ENCODE data around the gene MS4A3.

The MS4A3 gene

DNA sequence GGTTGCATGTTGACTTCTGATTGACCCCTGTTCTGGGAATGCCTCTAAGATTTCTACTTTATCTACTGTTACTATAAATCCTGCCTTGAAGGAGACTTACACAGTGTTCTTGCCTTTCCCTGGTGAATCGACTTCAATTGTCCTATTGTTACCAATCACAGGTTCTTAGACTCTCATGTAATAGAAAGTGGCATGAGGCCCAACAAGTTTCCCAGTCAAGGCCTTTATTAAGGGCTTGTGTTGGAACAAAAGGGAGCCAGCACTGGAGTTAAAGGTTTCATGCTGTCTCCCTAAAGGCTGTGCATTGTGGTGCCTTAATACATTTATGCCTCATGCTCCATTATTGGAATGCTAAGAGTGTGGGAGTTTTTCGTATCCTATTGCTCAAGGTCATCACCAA is 55.3 kb downstream of the MS4A3 start:
- TF ChIP-seq EZH2 (IDR thresholded peaks at IDR 0.05) (no peak), FOXP2 (optimal IDR thresholded peaks at IDR 0.05; ENCODE audit: control extremely low read depth, extremely low read length, insufficient read depth) (no peak), POLR2AphosphoS5 (IDR thresholded peaks at IDR 0.05; ENCODE audit: borderline replicate concordance, low read depth, low read length) (no peak)
- no peaks in the 10 kb centered on the region for H3K9me3 ChIP-seq (ENCODE audit: low read depth, low read length)
- H3K4me3 ChIP-seq = no peak overlapping the region
- no peak overlapping the region for H3K27ac ChIP-seq
- DNase-seq (ENCODE audit: low read depth, low spot score) = no peak
- H3K36me3 ChIP-seq (ENCODE audit: insufficient read depth, low read length) = no peaks in the 10 kb centered on the region
- no peak overlapping the region for H3K9ac ChIP-seq (ENCODE audit: insufficient read length)

DNA sequence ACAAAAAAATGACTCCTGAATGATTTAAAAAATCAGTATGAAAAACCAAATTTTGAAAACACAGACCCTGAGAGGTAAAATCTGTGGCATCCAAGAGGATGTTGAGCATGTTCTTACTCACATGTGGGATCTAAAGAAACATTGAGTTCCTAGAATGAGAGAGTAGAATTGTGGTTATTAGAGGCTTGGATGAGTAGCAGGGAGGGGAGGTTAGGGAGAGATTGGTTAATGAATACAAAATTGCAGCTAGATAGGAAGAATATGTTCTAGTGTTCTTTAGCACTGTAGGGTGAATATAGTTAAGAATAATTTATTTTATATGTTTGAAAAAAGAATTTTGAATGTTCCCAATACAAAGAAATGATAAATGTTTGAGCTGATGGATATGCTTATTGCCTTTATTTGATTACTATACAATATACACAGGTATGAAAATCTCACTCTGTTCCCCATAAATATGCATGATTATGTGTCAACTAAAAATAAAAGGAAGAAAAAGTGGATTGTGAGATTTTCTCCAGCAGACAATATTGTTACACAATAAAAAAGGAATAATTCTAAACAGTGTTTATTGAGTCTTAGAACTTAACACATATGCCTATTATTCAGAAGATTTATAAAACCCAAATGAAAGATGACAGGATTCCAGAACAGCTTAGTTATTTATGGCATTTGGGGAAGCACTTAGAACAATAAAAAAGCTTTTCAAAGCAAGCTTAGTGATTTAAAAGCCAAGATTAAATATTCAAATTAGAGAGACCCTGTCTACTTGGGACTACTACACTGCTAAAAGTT is 60.7 kb downstream of the MS4A3 start:
- Histone ChIP-seq H3K4me3 (no peak overlapping the region), H3K9ac (ENCODE audit: insufficient read length) (no peak overlapping the region), H3K36me3 (ENCODE audit: insufficient read depth, low read length) (no peaks in the 10 kb centered on the region), H3K9me3 (ENCODE audit: low read depth, low read length) (no peaks in the 10 kb centered on the region), H3K27ac (no peak overlapping the region)
- DNase-seq (ENCODE audit: low read depth, low spot score) = no peak
- TF ChIP-seq FOXP2 (optimal IDR thresholded peaks at IDR 0.05; ENCODE audit: control extremely low read depth, extremely low read length, insufficient read depth) (no peak), POLR2AphosphoS5 (IDR thresholded peaks at IDR 0.05; ENCODE audit: borderline replicate concordance, low read depth, low read length) (no peak), EZH2 (IDR thresholded peaks at IDR 0.05) (no peak)

DNA sequence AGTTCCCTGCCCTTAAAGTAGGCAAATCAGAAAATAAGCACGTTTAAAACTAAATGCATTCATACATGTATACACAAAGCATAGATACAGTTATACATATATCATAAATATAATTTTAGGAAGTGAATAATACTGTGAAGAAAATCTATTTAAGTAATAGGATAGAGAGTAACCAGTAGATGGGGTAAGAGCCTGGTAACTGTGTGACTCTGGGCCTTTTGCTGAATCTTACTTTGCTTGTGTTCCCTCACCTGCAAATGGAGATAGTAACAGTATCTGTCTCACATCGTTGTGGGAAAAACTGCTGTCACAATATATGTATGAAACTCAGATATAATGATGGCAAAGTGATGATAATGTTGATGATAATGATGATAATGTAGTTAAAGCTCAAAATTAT is 61.9 kb downstream of the MS4A3 start:
- TF ChIP-seq POLR2AphosphoS5 (IDR thresholded peaks at IDR 0.05; ENCODE audit: borderline replicate concordance, low read depth, low read length) = no peak
- no peak for TF ChIP-seq FOXP2 (optimal IDR thresholded peaks at IDR 0.05; ENCODE audit: control extremely low read depth, extremely low read length, insufficient read depth)
- no peak for TF ChIP-seq EZH2 (IDR thresholded peaks at IDR 0.05)
- Histone ChIP-seq H3K9me3 (ENCODE audit: low read depth, low read length) (no peaks in the 10 kb centered on the region), H3K27ac (no peak overlapping the region), H3K36me3 (ENCODE audit: insufficient read depth, low read length) (no peaks in the 10 kb centered on the region), H3K9ac (ENCODE audit: insufficient read length) (no peak overlapping the region), H3K4me3 (no peak overlapping the region)
- no peak for DNase-seq (ENCODE audit: low read depth, low spot score)

DNA sequence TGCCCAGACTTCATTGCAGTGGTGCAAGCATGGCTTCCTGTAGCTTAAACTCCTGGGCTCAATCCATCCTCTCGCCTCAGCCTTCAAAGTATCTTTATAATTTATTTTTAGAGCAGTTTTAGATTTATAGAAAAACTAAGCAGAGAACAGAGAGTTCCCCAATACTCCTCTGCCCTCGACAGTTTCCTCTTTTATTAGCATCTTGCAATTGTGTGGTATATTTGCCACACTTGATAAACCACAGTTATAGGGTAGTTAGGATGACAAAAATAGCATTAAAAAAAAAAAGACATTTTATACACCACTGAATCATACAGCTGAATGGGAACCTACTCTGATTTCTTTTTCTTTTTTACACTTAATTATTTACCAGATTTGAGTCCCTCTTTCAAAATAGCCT is 63.2 kb downstream of the MS4A3 start:
- no peak overlapping the region for H3K4me3 ChIP-seq
- no peaks in the 10 kb centered on the region for H3K36me3 ChIP-seq (ENCODE audit: insufficient read depth, low read length)
- no peak for TF ChIP-seq EZH2 (IDR thresholded peaks at IDR 0.05)
- no peak for TF ChIP-seq POLR2AphosphoS5 (IDR thresholded peaks at IDR 0.05; ENCODE audit: borderline replicate concordance, low read depth, low read length)
- TF ChIP-seq FOXP2 (optimal IDR thresholded peaks at IDR 0.05; ENCODE audit: control extremely low read depth, extremely low read length, insufficient read depth) = no peak
- no peaks in the 10 kb centered on the region for H3K9me3 ChIP-seq (ENCODE audit: low read depth, low read length)
- DNase-seq (ENCODE audit: low read depth, low spot score) = no peak
- H3K27ac ChIP-seq = no peak overlapping the region
- H3K9ac ChIP-seq (ENCODE audit: insufficient read length) = no peak overlapping the region
